HCT116 (cell line): Measurements from ENCODE around the gene LILRA2. TPM values are rescaled to one million over a fixed set of nuclear protein-coding genes. Genes with fewer than 3 reads are reported as not detected.

Source experiments
- ATAC-seq: fragments of 200-7000 bp; cut with Tn5 transposase; 2 replicates; pipeline ENCODE4 v1.9.1; 2020; ENCODE audit warnings: mild to moderate bottlenecking, moderate library complexity
- BruUV-seq: library from RNA; stranded (reverse); fragments of 400-500 nt; replicated peaks from 2 replicates; lab custom pipeline; 2021; lab: Mats Ljungman, UMichigan
- CTCF ChIA-PET: fragments of 300-600 bp; sonication (Branson Sonifier 250); formaldehyde crosslinking; loops from one replicate; lab custom pipeline; 2021; ENCODE audit warnings: antibody characterized with exemption; lab: Charles Lee
- POLR2A ChIA-PET: fragments of 300-600, 350-600 bp; sonication (Branson Sonifier 250); formaldehyde crosslinking; loops from one replicate; lab custom pipeline; 2021; ENCODE audit warnings: antibody characterized with exemption; lab: Charles Lee
- RAD21 ChIA-PET, 2 experiments: fragments of 300-600 bp; sonication (Branson Sonifier 250); formaldehyde crosslinking; loops; one replicate each; lab custom pipeline; 2023; ENCODE audit warnings: low total read pairs in 2 of 2; ENCODE audit not compliant: uncharacterized antibody in 2 of 2, unreplicated experiment in 2 of 2, low non-redundant PET in 1 of 2; lab: Charles Lee
- DNase-seq: peaks from one replicate; pipeline ENCODE4 v3.0.0-alpha.2; 2010; ENCODE audit warnings: low read depth, low spot score
- H2AFZ ChIP-seq: fragments of 200-600 bp; shearing (Covaris generic), sonication (generic); 2 replicates; pipeline ENCODE4 v1.6.1; 2017; ENCODE audit warnings: low read depth, mixed run types, mixed read lengths, antibody characterized with exemption, low read length; ENCODE audit not compliant: poor library complexity, severe bottlenecking
- H3K27ac ChIP-seq: 2 replicates; pipeline ENCODE4 v1.5.1; 2012; ENCODE audit warnings: low read depth, low read length
- H3K27me3 ChIP-seq: fragments of 200-600 bp; sonication (generic); 2 replicates; pipeline ENCODE4 v1.6.1; 2016; ENCODE audit warnings: mixed run types, low read length, mixed read lengths; ENCODE audit not compliant: insufficient read depth
- H3K36me3 ChIP-seq, 2 experiments: fragments of 200-500 bp in 1 of 2; fragments of 200-600 bp in 1 of 2; sonication (Bioruptor generic) in 1 of 2; sonication (generic) in 1 of 2; 2 replicates each; pipeline versions ENCODE4 v1.5.1 to v1.6.1; 2014 to 2016; ENCODE audit warnings: low read length in 2 of 2, inconsistent platforms in 1 of 2, mixed read lengths in 1 of 2, mixed run types in 1 of 2; ENCODE audit not compliant: insufficient read depth in 2 of 2, control insufficient read depth in 1 of 2
- H3K4me1 ChIP-seq, 2 experiments: fragments of 200-600 bp in 1 of 2; sonication (generic) in 1 of 2; 2 replicates each; pipeline versions ENCODE4 v1.5.1 to v1.6.1; 2012 to 2017; ENCODE audit warnings: low read length in 2 of 2, inconsistent platforms in 1 of 2, mild to moderate bottlenecking in 1 of 2, mixed read lengths in 1 of 2, mixed run types in 1 of 2, moderate library complexity in 1 of 2; ENCODE audit not compliant: insufficient read depth in 2 of 2, control insufficient read depth in 1 of 2
- H3K4me2 ChIP-seq: fragments of 200-600 bp; sonication (generic); 2 replicates; pipeline ENCODE4 v1.6.1; 2017; ENCODE audit warnings: mixed run types, low read length, mixed read lengths
- H3K4me3 ChIP-seq, 2 experiments: fragments of 200-600 bp in 1 of 2; sonication (generic) in 1 of 2; replicated peaks in 1 of 2; 2 replicates each; pipeline ENCODE4 v1.5.1; 2011 to 2016; ENCODE audit warnings: low read length in 2 of 2, control low read depth in 1 of 2, low read depth in 1 of 2, mild to moderate bottlenecking in 1 of 2, mixed read lengths in 1 of 2, mixed run types in 1 of 2
- H3K79me2 ChIP-seq: fragments of 200-600 bp; sonication (generic); 2 replicates; pipeline ENCODE4 v1.6.1; 2017; ENCODE audit warnings: mild to moderate bottlenecking, mixed run types, low read length, moderate library complexity, mixed read lengths; ENCODE audit not compliant: insufficient read depth
- H3K9ac ChIP-seq: fragments of 200-600 bp; sonication (generic); 2 replicates; pipeline ENCODE4 v1.6.1; 2016; ENCODE audit warnings: low read length, mixed read lengths
- H3K9me2 ChIP-seq: fragments of 200-600 bp; sonication (generic), shearing (Covaris generic); 2 replicates; pipeline ENCODE4 v1.6.1; 2017; ENCODE audit warnings: mixed run types, mild to moderate bottlenecking, moderate library complexity; ENCODE audit not compliant: insufficient read depth
- H3K9me3 ChIP-seq, 2 experiments: fragments of 200-500 bp in 1 of 2; fragments of 200-600 bp in 1 of 2; sonication (Bioruptor generic) in 1 of 2; sonication (generic) in 1 of 2; 2 replicates each; pipeline ENCODE4 v1.6.1; 2014 to 2017; ENCODE audit warnings: low read length in 2 of 2, mixed read lengths in 2 of 2, inconsistent platforms in 1 of 2, low read depth in 1 of 2, mild to moderate bottlenecking in 1 of 2, mixed run types in 1 of 2, moderate library complexity in 1 of 2; ENCODE audit not compliant: control insufficient read depth in 1 of 2, insufficient read depth in 1 of 2
- H4K20me1 ChIP-seq: fragments of 200-600 bp; sonication (generic), shearing (Covaris generic); 2 replicates; pipeline ENCODE4 v1.6.1; 2017; ENCODE audit warnings: mixed run types, mild to moderate bottlenecking, moderate library complexity; ENCODE audit not compliant: insufficient read depth
- CEBPB ChIP-seq: IDR thresholded peaks from 2 replicates; pipeline ENCODE4 v1.6.1; 2012; ENCODE audit warnings: low read depth
- CTCF ChIP-seq, 3 experiments: fragments of 200-600 bp in 1 of 3; sonication (generic) in 1 of 3; IDR thresholded peaks in 2 of 3; conservative IDR thresholded peaks in 1 of 3; 2 replicates each; pipeline ENCODE4 v1.5.1; 2012 to 2017; ENCODE audit warnings: low read depth in 2 of 3, low read length in 2 of 3, antibody characterized with exemption in 1 of 3, borderline replicate concordance in 1 of 3, control low read depth in 1 of 3, mild to moderate bottlenecking in 1 of 3, mixed read lengths in 1 of 3, mixed run types in 1 of 3, moderate library complexity in 1 of 3; ENCODE audit not compliant: insufficient read depth in 1 of 3
- EGR1 ChIP-seq: IDR thresholded peaks from 2 replicates; pipeline ENCODE4 v1.6.1; 2012; ENCODE audit warnings: low read depth
- ELF1 ChIP-seq: IDR thresholded peaks from 2 replicates; pipeline ENCODE4 v1.6.1; 2012; ENCODE audit warnings: low read depth, borderline replicate concordance
- EZH2 ChIP-seq: fragments of 200-600 bp; sonication (generic); IDR thresholded peaks from 2 replicates; pipeline ENCODE4 v1.6.1; 2017; ENCODE audit warnings: antibody characterized with exemption, mixed run types
- EZH2phosphoT487 ChIP-seq: fragments of 200-600 bp; IDR thresholded peaks from 2 replicates; pipeline ENCODE4 v1.6.1; 2018; ENCODE audit warnings: antibody characterized with exemption, borderline replicate concordance
- POLR2A ChIP-seq: IDR thresholded peaks from 2 replicates; pipeline ENCODE4 v1.7.0; 2011; ENCODE audit warnings: borderline replicate concordance; ENCODE audit not compliant: insufficient read depth, insufficient read length; ENCODE audit errors: extremely low read depth
- POLR2AphosphoS5 ChIP-seq: IDR thresholded peaks from 2 replicates; pipeline ENCODE4 v1.6.1; 2011; ENCODE audit warnings: mild to moderate bottlenecking, low read depth, low read length, moderate library complexity
- RAD21 ChIP-seq: IDR thresholded peaks from 2 replicates; pipeline ENCODE4 v1.6.1; 2012; ENCODE audit warnings: low read depth, mild to moderate bottlenecking
- SIN3A ChIP-seq: IDR thresholded peaks from 2 replicates; pipeline ENCODE4 v1.6.1; 2012; ENCODE audit warnings: low read depth
- SRF ChIP-seq: IDR thresholded peaks from 2 replicates; pipeline ENCODE4 v1.6.1; 2012; ENCODE audit warnings: low read depth
- YY1 ChIP-seq: IDR thresholded peaks from 2 replicates; pipeline ENCODE4 v1.6.1; 2011; ENCODE audit warnings: low read length, low read depth, moderate library complexity, mild to moderate bottlenecking; ENCODE audit not compliant: insufficient replicate concordance; ENCODE audit errors: extremely low read depth
- ZFX ChIP-seq: fragments of 450-650 bp; IDR thresholded peaks from 2 replicates; pipeline ENCODE4 v1.6.1; 2017
- ZNF274 ChIP-seq: fragments of 200-500 bp; sonication (Bioruptor generic); IDR thresholded peaks from 2 replicates; pipeline ENCODE4 v1.6.1; 2014; ENCODE audit warnings: mild to moderate bottlenecking, low read depth, low read length, inconsistent platforms
- intact Hi-C: fragments of 100-400 bp; cut with micrococcal nuclease; formaldehyde crosslinking; loops from 2 replicates; pipeline ENCODE4 v1.10.0; 2022
- total RNA-seq: library from RNA; stranded (reverse); gene quantifications from one replicate; pipeline ENCODE4 v1.2.1, GENCODE V29; 2021; ENCODE audit not compliant: unreplicated experiment

LILRA2 gene
- total RNA-seq, 1 experiment from 2014 or later, result not detected

DNA sequence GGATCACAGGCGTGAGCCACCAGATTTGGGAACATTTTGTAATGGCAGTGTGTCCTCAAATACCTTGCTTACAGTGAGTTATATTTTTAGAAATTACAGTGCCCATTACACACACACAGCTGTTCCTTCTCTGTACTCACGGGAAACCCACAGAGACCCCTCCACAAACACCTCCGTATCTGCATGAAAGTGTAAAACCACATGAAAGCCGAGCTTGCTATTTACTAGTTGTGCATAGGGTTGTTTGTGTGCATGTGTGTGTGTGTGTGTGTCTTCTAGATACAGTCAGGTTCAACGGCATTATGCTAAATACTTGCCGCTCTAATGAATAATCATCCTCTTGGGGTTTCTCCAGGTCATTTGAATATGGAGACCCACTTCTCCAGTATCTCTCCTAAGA is 22.3 kb upstream of the LILRA2 start:
- no peaks in the 10 kb centered on the region for H3K9me3 ChIP-seq
- ChIA-PET POLR2A (no interaction called here), RAD21 (no interaction called here), CTCF (no interaction called here)
- ATAC-seq (no peak), DNase-seq (no peak)
- no peak overlapping the region for H3K9ac ChIP-seq
- no peaks in the 10 kb centered on the region for H3K9me2 ChIP-seq
- intact Hi-C loops, result no loop called here
- no peaks in the 10 kb centered on the region for H3K79me2 ChIP-seq
- H3K4me1 ChIP-seq, result no peaks in the 10 kb centered on the region
- H3K36me3 ChIP-seq, result no peaks in the 10 kb centered on the region
- H3K27me3 ChIP-seq, result peaks cover 19% of the 10 kb centered on the region
- TF ChIP-seq EGR1, result no peak
- no peak for TF ChIP-seq EZH2
- no peak for TF ChIP-seq ZNF274
- no peak for TF ChIP-seq ZFX
- TF ChIP-seq POLR2AphosphoS5, result no peak
- no peak for TF ChIP-seq POLR2A
- TF ChIP-seq SRF, result no peak
- TF ChIP-seq YY1, result no peak
- TF ChIP-seq SIN3A, result no peak
- no peak for TF ChIP-seq ELF1
- TF ChIP-seq RAD21, result no peak
- TF ChIP-seq CEBPB, result no peak
- no peak for TF ChIP-seq EZH2phosphoT487
- TF ChIP-seq CTCF (IDR thresholded peaks at IDR 0.05 in 2 of 3, conservative IDR thresholded peaks at IDR 0.05 in 1 of 3; ENCODE audit: borderline replicate concordance in 1 of 3, insufficient read depth in 1 of 3, low read depth in 2 of 3, low read length in 2 of 3), result no peak
- H4K20me1 ChIP-seq, result no peaks in the 10 kb centered on the region
- H2AFZ ChIP-seq, result no peak overlapping the region
- BruUV-seq, result no TSS peak
- no peak overlapping the region for H3K27ac ChIP-seq
- no peak overlapping the region for H3K4me3 ChIP-seq
- H3K4me2 ChIP-seq, result no peak overlapping the region
